Omental fat pad (tissue), 4 donors: Measurements from ENCODE around the gene PPP2R2D. TPM values are rescaled to one million over a fixed set of nuclear protein-coding genes. Genes with fewer than 3 reads are reported as not detected.

Source experiments
- ATAC-seq: fragments of 150-250 bp; one replicate; pipeline ENCODE4 v1.9.1; 2016; ENCODE audit warnings: mild to moderate bottlenecking, moderate library complexity; ENCODE audit not compliant: low FRiP score
- DNase-seq: peaks from one replicate; pipeline ENCODE4 v3.0.0-alpha.2; 2019; ENCODE audit warnings: low spot score
- CTCF ChIP-seq, 3 donors: fragments of 450-650 bp; IDR thresholded peaks; one replicate each; pipeline ENCODE4 v1.5.1; 2016 to 2017; ENCODE audit warnings: antibody characterized with exemption in 3 of 3, mild to moderate bottlenecking in 3 of 3, moderate library complexity in 2 of 3
- total RNA-seq, 4 donors: library from RNA; depleted of rRNA; stranded (reverse); fragments of >200 nt; gene quantifications; one replicate each; pipeline ENCODE4 v1.1.0, GENCODE V29; 2016

Gene PPP2R2D
- total RNA-seq, 4 donors from 2014 or later, result 25.0 to 33.7 (median 28.7) TPM

GRCh38 chr10:131859341-131860020 lies 41.3 kb upstream of the PPP2R2D start:
- DNase-seq, result no peak
- no peak for ATAC-seq
- no peak for TF ChIP-seq CTCF (IDR thresholded peaks at IDR 0.05)

- DNase-seq (no peak), ATAC-seq (no peak)
- no peak for TF ChIP-seq CTCF (IDR thresholded peaks at IDR 0.05)
These were observed 40.5 kb upstream of the PPP2R2D start for GRCh38 chr10:131860311-131860710.

GRCh38 chr10:131860806-131861440 lies 39.9 kb upstream of the PPP2R2D start:
- no peak for DNase-seq
- no peak for TF ChIP-seq CTCF (IDR thresholded peaks at IDR 0.05)
- no peak for ATAC-seq

- ATAC-seq (no peak), DNase-seq (no peak)
- TF ChIP-seq CTCF (IDR thresholded peaks at IDR 0.05), result no peak
These were observed 38.3 kb upstream of the PPP2R2D start for GRCh38 chr10:131862548-131862947.

- TF ChIP-seq CTCF (IDR thresholded peaks at IDR 0.05), result no peak
- DNase-seq (no peak), ATAC-seq (no peak)
These were observed 35.4 kb upstream of the PPP2R2D start for GRCh38 chr10:131865223-131865917.

GRCh38 chr10:131866673-131867072 lies 34.1 kb upstream of the PPP2R2D start:
- no peak for TF ChIP-seq CTCF (IDR thresholded peaks at IDR 0.05)
- ATAC-seq, result no peak
- no peak for DNase-seq
